Measurements from ENCODE around the gene HMCES. TPM values are rescaled to one million over a fixed set of nuclear protein-coding genes. Genes with fewer than 3 reads are reported as not detected.

Gene HMCES
- total RNA-seq, 1 donor from 2014 or later: 29.6 TPM

Small RNA genes within 50 kb of the gene (microRNA-seq; reads per million reads assigned to microRNA genes)
- not detected for gene MIR6826

Other genes starting within 250 kb of the HMCES start
- gene GP9, start 218.1 kb upstream of the HMCES start, total RNA-seq: not detected in 3 replicates
- 20.8 to 28.1 TPM (median 24.7 TPM) in 3 replicates for gene RAB43, start 157.1 kb upstream of the HMCES start, total RNA-seq
- 37.5 to 40.3 TPM (median 38.5 TPM) in 3 replicates for gene ISY1, start 117.8 kb upstream of the HMCES start, total RNA-seq
- 217 to 223 TPM (median 222 TPM) in 3 replicates for gene CNBP, start 95.0 kb upstream of the HMCES start, total RNA-seq
- gene COPG1, start 29.3 kb upstream of the HMCES start, total RNA-seq: 172 to 176 TPM (median 173 TPM) in 3 replicates
- gene EFCAB12, start 149.8 kb downstream of the HMCES start, total RNA-seq: 0.74 to 1.1 TPM (median 0.80 TPM) in 3 replicates
- gene MBD4, start 161.1 kb downstream of the HMCES start, total RNA-seq: 26.6 to 27.1 TPM (median 26.6 TPM) in 3 replicates
- gene IFT122, start 161.4 kb downstream of the HMCES start, total RNA-seq: 41.9 to 48.0 TPM (median 45.8 TPM) in 3 replicates
- 0.09 to 0.11 TPM in 2 of 3 replicates, not detected in the other for gene RHO, start 249.8 kb downstream of the HMCES start, total RNA-seq